ENCODE data around the gene SLC46A2. TPM values are rescaled to one million over a fixed set of nuclear protein-coding genes. Genes with fewer than 3 reads are reported as not detected.

SLC46A2 gene
- polyA plus RNA-seq, 1 experiment = not detected

GRCh38 chr9:112912636-112913035 lies 22.0 kb upstream of the SLC46A2 start:
- no peaks in the 10 kb centered on the region for H3K36me3 ChIP-seq (ENCODE audit: control insufficient read depth, insufficient read depth, low read length)
- TF ChIP-seq, protein P1, sequence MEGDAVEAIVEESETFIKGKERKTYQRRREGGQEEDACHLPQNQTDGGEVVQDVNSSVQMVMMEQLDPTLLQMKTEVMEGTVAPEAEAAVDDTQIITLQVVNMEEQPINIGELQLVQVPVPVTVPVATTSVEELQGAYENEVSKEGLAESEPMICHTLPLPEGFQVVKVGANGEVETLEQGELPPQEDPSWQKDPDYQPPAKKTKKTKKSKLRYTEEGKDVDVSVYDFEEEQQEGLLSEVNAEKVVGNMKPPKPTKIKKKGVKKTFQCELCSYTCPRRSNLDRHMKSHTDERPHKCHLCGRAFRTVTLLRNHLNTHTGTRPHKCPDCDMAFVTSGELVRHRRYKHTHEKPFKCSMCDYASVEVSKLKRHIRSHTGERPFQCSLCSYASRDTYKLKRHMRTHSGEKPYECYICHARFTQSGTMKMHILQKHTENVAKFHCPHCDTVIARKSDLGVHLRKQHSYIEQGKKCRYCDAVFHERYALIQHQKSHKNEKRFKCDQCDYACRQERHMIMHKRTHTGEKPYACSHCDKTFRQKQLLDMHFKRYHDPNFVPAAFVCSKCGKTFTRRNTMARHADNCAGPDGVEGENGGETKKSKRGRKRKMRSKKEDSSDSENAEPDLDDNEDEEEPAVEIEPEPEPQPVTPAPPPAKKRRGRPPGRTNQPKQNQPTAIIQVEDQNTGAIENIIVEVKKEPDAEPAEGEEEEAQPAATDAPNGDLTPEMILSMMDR (IDR thresholded peaks at IDR 0.05; ENCODE audit: insufficient read depth, low read depth, low read length) = no peak
- CTCF ChIA-PET = interaction anchor here (3.5 kb wide), 1 partner anchor 9 kb away, joined by 13 read pairs; no protein-coding TSS in a partner anchor
- no peak for DNase-seq (ENCODE audit: low read depth)
- H3K4me3 ChIP-seq (ENCODE audit: low read depth, low read length) = no peak overlapping the region
- H3K27me3 ChIP-seq (ENCODE audit: control insufficient read depth, insufficient read depth, low read length) = peaks cover 6% of the 10 kb centered on the region
- POLR2A ChIA-PET = no interaction called here

DNA sequence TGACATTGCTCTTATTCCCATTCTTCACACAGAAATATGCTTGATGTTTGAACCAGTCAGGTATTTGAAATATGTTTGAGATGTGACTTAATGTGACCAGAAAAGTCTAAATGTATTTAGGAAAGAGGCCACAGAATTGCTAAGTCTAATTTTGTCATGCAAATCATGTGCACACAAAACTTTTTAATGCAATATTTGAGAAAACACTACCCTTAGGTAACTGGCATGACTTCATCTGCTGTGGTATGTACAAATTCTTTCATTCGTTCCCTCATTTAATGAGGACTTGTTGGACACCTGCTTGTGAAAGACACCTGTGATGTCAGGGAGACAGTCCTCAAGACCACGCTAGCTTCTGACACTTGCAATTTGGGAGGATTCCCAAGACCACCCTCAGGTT lies 21.1 kb upstream of the SLC46A2 start:
- DNase-seq (ENCODE audit: low read depth) = no peak
- Histone ChIP-seq H3K27me3 (ENCODE audit: control insufficient read depth, insufficient read depth, low read length) (peaks cover 8% of the 10 kb centered on the region), H3K4me3 (ENCODE audit: low read depth, low read length) (no peak overlapping the region), H3K36me3 (ENCODE audit: control insufficient read depth, insufficient read depth, low read length) (no peaks in the 10 kb centered on the region)
- TF ChIP-seq, protein P1 (IDR thresholded peaks at IDR 0.05; ENCODE audit: insufficient read depth, low read depth, low read length) = no peak
- POLR2A ChIA-PET = no interaction called here
- CTCF ChIA-PET = no interaction called here

DNA sequence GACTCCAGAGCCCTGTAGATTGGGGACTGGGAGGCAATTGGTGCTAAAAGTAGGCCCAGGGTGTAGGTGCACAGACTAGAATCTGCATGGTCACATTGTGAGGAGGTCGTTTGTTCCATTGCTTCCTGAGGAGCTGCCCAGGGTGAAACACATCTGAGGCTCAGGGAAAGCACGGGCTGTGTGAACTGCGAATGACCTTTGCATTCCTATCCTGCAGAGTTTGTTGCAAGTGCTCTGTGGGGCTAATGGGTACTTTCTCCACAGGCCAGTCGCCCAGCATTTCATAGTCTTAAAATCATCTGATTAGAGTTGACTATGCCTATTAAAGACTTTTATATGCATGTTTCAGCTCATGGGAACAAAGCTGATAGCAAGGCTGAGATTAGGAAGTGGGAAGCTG lies 14.4 kb upstream of the SLC46A2 start:
- no peak overlapping the region for H3K4me3 ChIP-seq (ENCODE audit: low read depth, low read length)
- ChIA-PET CTCF (interaction anchor here (0.8 to 6.5 kb wide), 4 partner anchors 13 to 62 kb away, joined by 3 to 108 read pairs (median 12); no protein-coding TSS in a partner anchor), POLR2A (no interaction called here)
- H3K27me3 ChIP-seq (ENCODE audit: control insufficient read depth, insufficient read depth, low read length) = peaks cover 2% of the 10 kb centered on the region
- TF ChIP-seq, protein P1 (IDR thresholded peaks at IDR 0.05; ENCODE audit: insufficient read depth, low read depth, low read length) = no peak
- no peaks in the 10 kb centered on the region for H3K36me3 ChIP-seq (ENCODE audit: control insufficient read depth, insufficient read depth, low read length)
- no peak for DNase-seq (ENCODE audit: low read depth)

- Histone ChIP-seq H3K27me3 (ENCODE audit: control insufficient read depth, insufficient read depth, low read length) (no peaks in the 10 kb centered on the region), H3K36me3 (ENCODE audit: control insufficient read depth, insufficient read depth, low read length) (no peaks in the 10 kb centered on the region), H3K4me3 (ENCODE audit: low read depth, low read length) (no peak overlapping the region)
- ChIA-PET CTCF (no interaction called here), POLR2A (no interaction called here)
- TF ChIP-seq, protein P1 (IDR thresholded peaks at IDR 0.05; ENCODE audit: insufficient read depth, low read depth, low read length) = no peak
- no peak for DNase-seq (ENCODE audit: low read depth)
Observed at GRCh38 chr9:112900901-112901300, 10.2 kb upstream of the SLC46A2 start.

GRCh38 chr9:112900488-112900887 lies 9.8 kb upstream of the SLC46A2 start:
- Histone ChIP-seq H3K36me3 (ENCODE audit: control insufficient read depth, insufficient read depth, low read length) (no peaks in the 10 kb centered on the region), H3K27me3 (ENCODE audit: control insufficient read depth, insufficient read depth, low read length) (no peaks in the 10 kb centered on the region), H3K4me3 (ENCODE audit: low read depth, low read length) (no peak overlapping the region)
- ChIA-PET CTCF (no interaction called here), POLR2A (no interaction called here)
- TF ChIP-seq, protein P1 (IDR thresholded peaks at IDR 0.05; ENCODE audit: insufficient read depth, low read depth, low read length) = no peak
- no peak for DNase-seq (ENCODE audit: low read depth)
